ENCODE measurements around the gene GRK1.

The GRK1 gene

DNA sequence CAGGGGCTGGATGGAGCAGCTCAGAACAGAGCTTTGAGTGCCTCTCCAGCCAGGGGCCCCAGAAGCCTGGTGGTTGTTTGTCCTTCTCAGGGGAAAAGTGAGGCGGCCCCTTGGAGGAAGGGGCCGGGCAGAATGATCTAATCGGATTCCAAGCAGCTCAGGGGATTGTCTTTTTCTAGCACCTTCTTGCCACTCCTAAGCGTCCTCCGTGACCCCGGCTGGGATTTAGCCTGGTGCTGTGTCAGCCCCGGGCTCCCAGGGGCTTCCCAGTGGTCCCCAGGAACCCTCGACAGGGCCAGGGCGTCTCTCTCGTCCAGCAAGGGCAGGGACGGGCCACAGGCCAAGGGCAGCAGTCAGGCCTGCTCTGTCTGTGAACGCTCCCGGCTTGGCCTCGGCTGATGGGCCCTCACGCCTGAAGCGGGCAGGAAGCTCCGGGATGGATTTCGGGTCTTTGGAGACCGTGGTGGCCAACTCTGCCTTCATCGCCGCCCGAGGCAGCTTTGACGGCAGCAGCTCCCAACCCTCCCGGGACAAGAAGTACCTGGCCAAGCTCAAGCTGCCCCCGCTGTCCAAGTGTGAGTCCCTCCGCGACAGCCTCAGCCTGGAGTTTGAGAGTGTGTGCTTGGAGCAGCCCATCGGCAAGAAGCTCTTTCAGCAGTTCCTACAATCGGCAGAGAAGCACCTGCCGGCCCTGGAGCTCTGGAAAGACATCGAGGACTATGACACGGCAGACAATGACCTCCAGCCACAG is at the start of gene GRK1:
TSS of gene GRK1 (plus strand) at position 269 of the 751 bp plus-strand sequence. CDS start at position 437, 168 bp downstream.
- Histone ChIP-seq H3K9me2 (replicated peaks; ENCODE audit: insufficient read depth, low read length) (no peaks in the 10 kb centered on the region), H3K27ac (ENCODE audit: low read depth, low read length) (no peak within 1 kb of the TSS), H3K9ac (ENCODE audit: low read length) (no peak within 1 kb of the TSS), H3K4me3 (ENCODE audit: insufficient read depth, low read length, poor library complexity, severe bottlenecking) (no peak within 1 kb of the TSS), H3K4me2 (ENCODE audit: low read depth, low read length, poor library complexity, severe bottlenecking) (no peak within 1 kb of the TSS), H3K9me3 (ENCODE audit: insufficient read depth, low read length) (no peaks in the 10 kb centered on the region), H3F3A (ENCODE audit: insufficient read depth) (no peaks in the 10 kb centered on the region), H3K79me2 (ENCODE audit: insufficient read depth, low read length) (no peaks in the 10 kb centered on the region), H2AFZ (ENCODE audit: low read depth, low read length, severe bottlenecking) (no peak within 1 kb of the TSS), H3K36me3 (ENCODE audit: low read length) (no peaks in the 10 kb centered on the region), H4K20me1 (ENCODE audit: low read depth, low read length) (no peaks in the 10 kb centered on the region), H3K27me3 (ENCODE audit: low read length) (no peaks in the 10 kb centered on the region)
- TF ChIP-seq EZH2phosphoT487 (conservative IDR thresholded peaks at IDR 0.05; ENCODE audit: low read length), result no peak
- no peak for TF ChIP-seq CTCF (IDR thresholded peaks at IDR 0.05; ENCODE audit: insufficient read depth, low read length, poor library complexity, severe bottlenecking)

- Histone ChIP-seq H3K27ac (ENCODE audit: low read depth, low read length) (no peak overlapping the region), H3K36me3 (ENCODE audit: low read length) (peaks cover 13% of the 10 kb centered on the region), H2AFZ (ENCODE audit: low read depth, low read length, severe bottlenecking) (no peak overlapping the region), H3K4me2 (ENCODE audit: low read depth, low read length, poor library complexity, severe bottlenecking) (no peak overlapping the region), H3K27me3 (ENCODE audit: low read length) (no peaks in the 10 kb centered on the region), H3F3A (ENCODE audit: insufficient read depth) (no peaks in the 10 kb centered on the region), H3K9me3 (ENCODE audit: insufficient read depth, low read length) (no peaks in the 10 kb centered on the region), H4K20me1 (ENCODE audit: low read depth, low read length) (peaks cover 28% of the 10 kb centered on the region), H3K9ac (ENCODE audit: low read length) (no peak overlapping the region), H3K79me2 (ENCODE audit: insufficient read depth, low read length) (peaks cover 89% of the 10 kb centered on the region), H3K9me2 (replicated peaks; ENCODE audit: insufficient read depth, low read length) (no peaks in the 10 kb centered on the region), H3K4me3 (ENCODE audit: insufficient read depth, low read length, poor library complexity, severe bottlenecking) (no peak overlapping the region)
- TF ChIP-seq CTCF (IDR thresholded peaks at IDR 0.05; ENCODE audit: insufficient read depth, low read length, poor library complexity, severe bottlenecking) (no peak), EZH2phosphoT487 (conservative IDR thresholded peaks at IDR 0.05; ENCODE audit: low read length) (no peak)
These were observed 49.1 kb upstream of the GRK1 start for GRCh38 chr13:113617961-113618360.

DNA sequence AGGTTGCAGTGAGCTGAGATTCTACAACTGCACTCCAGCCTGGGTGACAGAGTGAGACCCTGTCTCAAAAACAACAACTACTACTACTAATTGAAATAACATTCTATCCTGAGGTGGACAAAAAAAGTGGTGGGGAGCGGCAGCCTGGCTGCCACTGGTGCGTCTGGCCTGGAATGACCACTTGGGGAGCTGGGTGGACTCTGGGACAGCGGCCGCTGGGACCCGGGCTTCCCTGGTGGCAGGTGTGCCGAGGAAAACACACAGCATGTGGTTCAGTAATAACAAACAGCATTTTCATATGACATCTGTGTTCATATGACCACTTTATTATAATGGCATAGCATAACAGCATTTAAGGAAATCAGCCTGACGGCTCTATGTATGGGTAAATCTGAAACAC is 48.6 kb upstream of the GRK1 start:
- Histone ChIP-seq H3K36me3 (ENCODE audit: low read length) (peaks cover 13% of the 10 kb centered on the region), H4K20me1 (ENCODE audit: low read depth, low read length) (peaks cover 25% of the 10 kb centered on the region), H3K9me3 (ENCODE audit: insufficient read depth, low read length) (no peaks in the 10 kb centered on the region), H3K27me3 (ENCODE audit: low read length) (no peaks in the 10 kb centered on the region), H3K4me3 (ENCODE audit: insufficient read depth, low read length, poor library complexity, severe bottlenecking) (no peak overlapping the region), H3F3A (ENCODE audit: insufficient read depth) (no peaks in the 10 kb centered on the region), H3K79me2 (ENCODE audit: insufficient read depth, low read length) (peaks cover 87% of the 10 kb centered on the region), H3K4me2 (ENCODE audit: low read depth, low read length, poor library complexity, severe bottlenecking) (no peak overlapping the region), H2AFZ (ENCODE audit: low read depth, low read length, severe bottlenecking) (no peak overlapping the region), H3K9ac (ENCODE audit: low read length) (no peak overlapping the region), H3K9me2 (replicated peaks; ENCODE audit: insufficient read depth, low read length) (no peaks in the 10 kb centered on the region), H3K27ac (ENCODE audit: low read depth, low read length) (no peak overlapping the region)
- TF ChIP-seq CTCF (IDR thresholded peaks at IDR 0.05; ENCODE audit: insufficient read depth, low read length, poor library complexity, severe bottlenecking), result no peak
- TF ChIP-seq EZH2phosphoT487 (conservative IDR thresholded peaks at IDR 0.05; ENCODE audit: low read length), result no peak

Measured in SU-DHL-6 (cell line).